Measurements from ENCODE around the gene NOD1.
A peak's percentile ranks its signal among the peaks of the same experiment; 100 is the strongest.
"Not testable (repeated sequence)": the region's sequence is repeated elsewhere in the genome, so short reads cannot be mapped to it uniquely, and the experiment has no call there.

The NOD1 gene

DNA sequence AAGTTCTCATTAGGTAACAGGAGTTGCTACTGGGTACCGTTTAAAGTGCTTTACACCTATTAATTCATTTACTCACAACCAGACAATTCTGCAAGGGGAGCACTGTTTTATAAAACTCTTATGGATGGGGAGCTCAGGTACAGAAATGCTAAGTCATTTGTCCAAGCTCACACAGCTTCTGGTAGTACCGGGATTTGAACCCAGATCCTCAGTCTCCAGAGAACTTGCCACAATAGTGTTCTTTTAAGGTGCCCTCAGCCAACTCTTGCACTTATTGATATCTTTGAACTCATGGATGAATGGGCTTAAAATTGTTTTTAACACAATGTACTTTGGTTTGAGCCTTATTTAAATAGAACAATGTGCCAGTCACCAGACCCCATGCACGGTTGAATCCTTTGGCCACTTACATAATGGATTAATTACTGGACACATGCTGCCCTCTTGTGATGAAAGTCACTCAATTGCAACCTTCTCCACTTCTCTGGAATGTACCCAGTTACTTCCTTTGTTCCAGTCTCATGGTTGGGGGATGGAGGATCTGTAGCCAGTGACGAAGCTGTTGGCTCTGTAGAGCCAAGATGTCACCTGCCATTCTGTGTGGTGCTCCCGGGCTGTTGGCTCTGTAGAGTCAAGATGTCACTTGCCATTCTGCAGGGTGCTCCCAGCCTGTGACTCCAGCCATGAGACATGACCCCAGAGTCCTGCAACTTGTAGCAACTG, 65.6 kb downstream of the NOD1 start:
- peak; percentile 76 for DNase-seq (ENCODE audit: low spot score)

DNA sequence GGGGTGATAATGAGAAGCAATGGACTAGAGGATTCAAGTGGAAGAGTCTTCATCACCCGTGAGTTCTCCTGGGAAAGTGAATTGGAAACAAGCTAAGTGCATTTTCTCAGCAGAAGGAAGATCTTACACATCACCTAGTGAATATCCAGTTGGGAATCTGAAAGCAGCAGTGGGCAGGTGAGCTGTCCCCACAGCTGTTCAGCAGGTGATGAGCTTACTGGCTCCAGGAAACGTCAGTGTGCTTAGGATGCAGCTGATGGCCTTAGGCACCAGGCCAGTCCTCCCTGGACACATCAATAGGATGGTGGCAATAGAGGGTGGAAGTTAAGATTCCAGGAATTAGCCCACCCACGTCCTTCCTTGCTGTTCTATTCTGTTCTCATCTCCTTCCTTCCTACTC, 66.7 kb downstream of the NOD1 start:
- no peak for DNase-seq (ENCODE audit: low spot score)

DNA sequence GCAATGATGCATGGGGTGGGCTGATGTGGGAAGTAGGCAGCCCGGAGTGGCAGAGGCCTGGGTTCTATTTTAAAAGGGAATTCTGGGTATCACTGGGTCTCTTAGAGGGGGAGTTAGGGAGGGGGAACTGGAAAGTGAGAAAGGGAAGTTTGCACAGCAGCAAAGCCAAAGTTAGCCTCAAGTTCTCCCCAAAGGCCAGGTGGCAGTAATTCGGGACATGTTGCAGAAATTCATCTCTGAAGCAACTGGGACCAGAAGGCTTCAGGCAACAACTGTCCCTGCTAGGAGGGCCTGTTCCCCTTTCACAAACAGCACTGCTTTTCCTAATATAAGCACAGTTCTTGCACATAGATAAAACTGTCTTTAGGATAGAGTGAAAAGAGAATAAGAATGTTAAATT, 67.4 kb downstream of the NOD1 start:
- no peak for DNase-seq (ENCODE audit: low spot score)

DNA sequence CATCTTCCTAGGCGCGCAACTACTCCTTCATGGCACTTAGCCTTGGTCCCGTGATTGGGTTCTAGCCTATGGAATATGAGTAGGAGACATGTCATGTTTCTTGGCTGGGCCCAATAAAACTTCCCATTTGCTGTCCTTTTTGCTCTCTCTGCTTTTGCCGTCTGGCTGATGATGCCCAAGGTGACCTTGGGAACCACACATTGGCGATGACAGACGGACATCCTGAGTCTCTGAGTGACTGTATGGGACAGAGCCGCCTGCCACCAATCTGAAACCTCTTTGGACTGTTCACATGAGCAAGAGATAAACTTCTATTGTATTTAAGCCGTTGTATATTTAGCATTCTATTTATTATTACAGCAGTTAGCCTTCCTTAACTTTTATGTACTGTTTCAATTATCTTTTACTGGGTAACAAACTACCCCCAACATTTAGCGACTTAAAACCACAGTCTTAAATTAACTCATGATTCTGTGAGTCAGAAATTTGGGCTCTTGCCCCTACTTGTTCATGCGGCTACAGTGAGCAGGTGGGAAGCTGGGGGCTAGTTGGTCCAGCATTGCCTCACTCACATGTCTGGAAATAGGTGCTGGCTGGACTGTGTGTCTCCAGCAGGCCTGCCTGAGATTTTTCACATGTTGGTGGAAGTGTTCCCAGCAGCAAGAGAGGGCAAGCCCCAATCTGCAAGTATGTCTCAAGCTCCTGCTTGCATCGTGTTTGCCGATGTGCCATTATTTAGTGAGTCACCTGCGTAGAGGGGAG, 71.7 kb downstream of the NOD1 start:
- DNase-seq (ENCODE audit: low spot score), result no peak

DNA sequence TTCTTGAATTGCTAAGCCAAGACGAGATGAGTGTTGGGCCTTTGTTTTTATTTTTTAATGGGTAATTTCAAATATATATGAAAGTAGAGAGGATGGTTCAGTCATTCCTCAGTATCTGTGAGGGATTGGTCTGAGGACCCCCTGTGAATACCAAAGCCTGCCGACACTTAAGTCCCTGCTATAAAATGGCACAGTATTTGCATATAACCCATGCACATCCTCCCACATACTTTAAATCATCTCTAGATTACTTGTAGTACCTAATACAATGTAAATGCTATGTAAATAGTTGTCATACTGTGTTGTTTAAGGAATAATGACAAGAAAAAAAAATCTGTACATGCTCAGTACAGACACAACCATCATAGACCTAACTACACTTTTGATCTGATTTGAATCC, 73.4 kb downstream of the NOD1 start:
- no peak for DNase-seq (ENCODE audit: low spot score)

DNA sequence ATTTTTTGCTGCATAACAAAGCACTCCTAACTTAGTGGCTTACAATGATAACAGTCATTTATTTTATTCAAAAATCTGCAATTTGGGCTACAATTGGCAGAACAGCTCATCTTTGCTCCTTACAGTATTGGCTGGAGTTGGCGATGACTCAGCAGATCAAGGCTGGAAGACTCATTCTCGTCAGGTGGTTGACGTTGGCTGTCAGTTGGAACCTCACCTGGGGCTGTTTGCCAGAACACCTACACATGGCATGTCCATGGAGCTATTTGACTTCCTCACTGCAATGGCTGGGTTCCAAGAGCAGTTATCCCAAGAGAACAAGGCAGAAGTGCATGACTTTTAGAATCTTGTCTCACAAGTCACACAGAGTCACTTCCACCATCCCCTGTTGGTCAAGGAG, 75.1 kb downstream of the NOD1 start:
- no peak for DNase-seq (ENCODE audit: low spot score)

DNA sequence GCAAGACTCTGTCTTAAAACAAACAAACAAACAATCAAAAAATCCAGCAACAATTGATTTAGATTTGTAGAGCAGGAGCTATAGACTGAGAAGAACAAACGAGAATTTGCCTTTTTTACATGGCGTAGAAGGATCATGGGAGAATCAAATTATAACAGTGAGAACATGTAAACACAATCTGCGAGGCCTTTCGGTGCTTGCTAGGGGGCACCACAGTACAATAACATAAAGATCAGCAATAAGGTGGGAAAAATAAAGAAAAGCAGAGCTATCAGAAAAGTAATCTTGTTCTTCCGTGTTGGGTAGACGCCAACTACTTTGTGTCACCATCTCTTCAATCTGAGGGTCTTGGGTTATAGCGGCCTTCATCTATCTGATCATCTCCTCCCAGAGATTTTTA, 82.2 kb downstream of the NOD1 start:
- DNase-seq (ENCODE audit: low spot score), result no peak

DNA sequence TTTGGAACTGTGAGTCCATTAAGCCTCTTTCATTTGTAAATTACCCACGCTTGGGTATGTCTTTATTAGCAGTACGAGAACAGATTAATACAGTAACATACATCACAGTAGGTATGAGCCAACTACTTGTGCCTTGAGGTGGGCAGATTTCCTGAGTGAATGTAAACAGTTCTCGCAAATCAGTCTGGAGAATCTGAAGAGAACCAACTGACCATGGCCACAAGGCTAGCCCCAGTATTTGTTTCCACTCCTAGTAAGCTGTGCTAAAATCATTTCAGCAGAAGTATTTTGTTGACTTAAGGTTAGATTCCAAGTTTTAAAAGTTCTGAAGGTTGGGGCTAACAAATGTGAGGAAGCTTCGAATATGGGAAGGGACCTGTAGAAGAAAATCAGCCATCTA, 82.9 kb downstream of the NOD1 start:
- no peak for DNase-seq (ENCODE audit: low spot score)

DNA sequence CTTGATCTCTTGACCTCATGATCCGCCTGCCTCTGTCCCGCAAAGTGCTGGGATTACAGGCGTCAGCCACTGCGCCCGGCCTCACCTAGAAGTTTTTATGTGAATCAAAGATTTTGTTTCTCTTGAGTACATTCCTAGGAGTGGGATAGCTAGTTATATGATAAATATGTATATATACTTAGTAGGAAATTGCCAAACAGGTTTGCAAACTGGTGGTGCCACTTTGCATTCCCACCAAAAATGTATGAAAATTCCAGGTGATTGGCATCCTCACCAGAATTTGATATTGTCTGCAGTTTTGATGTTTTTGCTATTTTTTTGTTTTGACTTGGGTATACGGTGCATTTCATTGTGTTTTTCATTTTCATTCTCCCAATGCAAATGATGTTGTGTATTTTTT, 86.8 kb downstream of the NOD1 start:
- DNase-seq (ENCODE audit: low spot score), result no peak

DNA sequence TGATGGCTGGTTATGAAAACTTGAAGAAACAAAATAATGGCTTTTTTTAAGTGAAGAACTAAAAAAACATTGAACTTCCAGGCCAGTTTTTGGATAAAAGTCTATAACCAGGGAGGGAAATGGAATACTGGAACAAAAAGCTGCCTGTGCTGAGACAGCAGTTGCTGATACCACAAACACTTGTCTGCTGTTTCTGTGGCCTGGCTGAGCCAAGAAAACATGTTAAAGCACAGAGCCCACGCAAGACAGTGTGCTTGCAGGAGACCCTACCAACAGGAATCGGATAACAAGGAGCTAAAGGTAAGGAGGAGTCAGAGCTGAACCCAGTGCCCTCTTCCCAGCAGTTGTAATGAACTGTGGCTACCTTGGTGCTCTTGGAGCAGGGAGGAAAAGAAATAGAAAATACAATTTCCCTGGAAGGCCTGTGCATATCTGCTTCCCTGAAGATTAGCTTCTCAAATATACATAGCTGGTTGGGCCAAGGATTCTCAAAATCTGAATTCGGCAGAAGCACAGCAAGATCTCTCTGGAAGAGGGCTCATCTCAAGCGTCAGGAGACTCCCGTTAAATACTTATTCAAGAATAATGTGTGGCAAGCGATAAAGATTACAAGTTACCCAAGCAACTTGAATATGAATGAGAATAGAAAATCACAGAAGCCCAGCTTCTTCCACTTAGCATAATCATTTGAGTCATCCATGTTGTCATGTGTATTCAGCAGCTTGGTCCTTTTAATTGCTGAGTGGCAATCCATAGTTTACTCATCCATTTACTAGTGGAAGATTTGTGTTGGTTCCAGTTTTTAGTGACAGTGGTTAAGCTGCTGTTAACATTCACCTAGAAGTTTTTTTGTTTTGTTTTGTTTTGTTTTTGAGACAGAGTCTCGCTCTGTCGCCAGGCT, 87.6 kb downstream of the NOD1 start:
- no peak for DNase-seq (ENCODE audit: low spot score)

DNA sequence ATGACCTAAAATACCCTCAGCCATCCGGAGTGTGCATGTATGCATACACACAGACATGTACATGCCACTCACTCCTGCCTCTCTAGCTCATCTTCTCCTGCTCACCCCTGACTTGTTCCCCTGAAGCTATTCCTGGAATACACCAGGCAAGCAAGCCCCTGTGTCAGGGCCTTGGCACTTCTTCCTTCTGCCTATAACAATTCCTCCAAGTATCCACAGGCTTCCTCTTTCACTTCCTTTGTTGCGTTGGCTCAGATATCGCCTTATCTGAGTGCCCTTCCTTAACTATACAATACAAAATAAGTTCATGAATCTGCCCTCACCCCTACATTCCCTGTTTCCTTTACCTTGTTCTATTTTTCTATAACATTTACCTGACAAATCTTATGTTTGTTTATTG, 88.8 kb downstream of the NOD1 start:
- DNase-seq (ENCODE audit: low spot score), result no peak

DNA sequence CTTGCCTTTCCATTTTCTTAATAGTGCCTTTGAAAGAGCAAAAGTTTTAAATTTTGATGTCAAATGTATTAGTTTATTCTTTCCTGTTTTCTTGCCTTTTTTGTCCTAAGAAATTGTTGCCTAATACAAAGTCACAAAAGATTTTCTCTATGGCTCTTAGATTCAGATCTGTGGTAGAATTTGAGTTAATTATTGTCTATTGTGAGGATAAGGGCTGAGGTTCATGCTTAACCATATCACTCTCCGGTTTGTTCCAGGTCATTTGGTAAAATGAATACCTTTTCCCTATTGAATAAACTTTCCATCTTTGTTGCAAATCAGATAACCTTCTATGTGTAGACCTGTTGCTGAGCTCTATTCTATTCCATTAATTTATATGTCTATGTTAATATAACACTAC, 96.0 kb downstream of the NOD1 start:
- no peak for DNase-seq (ENCODE audit: low spot score)

DNA sequence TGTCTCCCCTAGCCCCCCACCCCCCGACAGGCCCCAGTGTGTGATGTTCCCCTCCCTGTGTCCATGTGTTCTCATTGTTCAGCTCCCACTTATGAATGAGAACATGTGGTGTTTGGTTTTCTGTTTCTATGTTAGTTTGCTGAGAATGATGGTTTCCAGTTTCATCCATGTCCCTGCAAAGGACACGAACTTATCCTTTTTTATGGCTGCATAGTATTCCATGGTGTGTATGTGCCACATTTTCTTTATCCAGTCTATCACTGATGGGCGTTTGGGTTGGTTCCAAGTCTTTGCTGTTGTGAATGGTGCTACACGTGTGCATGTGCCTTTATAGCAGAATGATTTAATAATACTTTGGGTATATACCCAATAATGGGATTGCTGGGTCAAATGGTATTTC, 97.8 kb downstream of the NOD1 start:
- DNase-seq (ENCODE audit: low spot score), result not testable (repeated sequence)

DNA sequence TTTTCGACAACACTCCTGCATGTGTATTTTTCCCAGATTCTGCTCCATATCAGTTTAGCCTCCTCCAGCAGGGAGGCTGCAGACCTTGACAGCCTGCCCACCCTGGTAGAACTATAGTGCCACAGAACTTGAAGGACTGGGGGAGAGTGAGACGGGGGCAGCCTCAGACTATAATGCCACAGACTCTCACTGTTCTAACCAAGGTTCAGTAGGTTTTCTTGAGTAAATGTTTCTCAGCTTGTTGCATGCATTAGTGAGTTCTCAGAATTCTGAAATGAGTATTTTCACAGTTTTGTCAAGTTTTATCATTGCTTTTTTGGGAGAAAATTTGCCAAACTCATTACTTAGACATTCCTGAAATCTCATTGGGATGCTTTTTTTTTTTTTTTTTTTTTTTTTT, 98.3 kb downstream of the NOD1 start:
- DNase-seq (ENCODE audit: low spot score), result no peak

DNA sequence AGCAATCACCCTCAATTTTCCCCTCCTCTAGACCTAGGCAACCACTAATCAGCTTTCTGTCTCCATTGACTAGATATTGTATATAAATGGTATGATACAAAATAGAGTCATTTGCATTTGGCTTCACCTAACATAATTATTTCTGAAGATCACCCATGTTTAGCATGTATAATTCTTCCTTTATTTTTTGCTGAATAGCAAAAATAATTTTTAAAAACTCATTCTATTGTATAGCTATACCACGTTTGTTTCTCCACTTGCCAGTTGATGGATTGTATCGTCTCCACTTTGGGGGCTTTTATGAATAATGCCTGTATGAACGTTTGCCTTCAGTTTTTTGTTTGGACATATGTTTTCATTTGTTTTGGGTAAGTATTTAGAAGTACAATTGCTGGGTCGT, 98.8 kb downstream of the NOD1 start:
- DNase-seq (ENCODE audit: low spot score), result no peak

DNA sequence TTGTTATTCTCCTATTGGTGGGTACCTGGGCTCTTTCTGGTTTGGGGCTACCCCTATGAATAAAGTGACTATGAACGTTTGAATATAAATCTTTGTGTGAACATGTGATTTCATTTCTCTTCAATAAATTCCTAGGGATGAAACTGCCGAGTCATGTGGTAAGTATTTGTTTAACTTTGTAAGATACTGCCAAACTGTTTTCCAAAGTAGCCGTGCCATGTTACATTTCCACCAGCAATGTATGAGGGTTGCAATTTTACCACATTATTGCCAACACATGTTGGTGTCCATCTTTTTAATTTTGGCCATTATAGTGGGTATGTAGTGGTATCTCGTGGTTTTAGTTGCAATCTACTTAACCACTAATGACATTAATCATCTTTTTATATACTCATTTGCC, 99.5 kb downstream of the NOD1 start:
- DNase-seq (ENCODE audit: low spot score), result no peak

DNA sequence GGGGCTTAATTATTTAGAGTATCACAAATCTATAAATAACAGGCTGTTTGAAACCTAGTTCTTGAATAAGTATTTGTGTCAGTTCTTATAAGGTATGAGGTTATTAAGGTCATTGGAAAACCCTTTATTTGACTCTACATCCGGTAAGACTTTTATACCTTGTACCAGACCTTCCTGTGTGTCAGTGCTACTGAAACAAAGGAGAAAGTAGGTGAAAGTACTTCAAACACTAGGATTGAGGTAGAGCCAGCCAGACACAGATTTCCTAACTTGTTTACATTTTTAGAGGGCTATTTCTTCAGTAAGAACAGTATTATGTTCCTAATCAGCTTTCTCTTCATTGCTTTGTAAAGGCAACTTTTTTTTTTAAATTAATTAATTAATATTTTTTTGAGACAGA, 100.3 kb downstream of the NOD1 start:
- DNase-seq (ENCODE audit: low spot score), result no peak
